AG04450 (cell line): ENCODE data around the gene GTF2A1. TPM values are rescaled to one million over a fixed set of nuclear protein-coding genes. Genes with fewer than 3 reads are reported as not detected.
"Not testable (repeated sequence)": the region's sequence is repeated elsewhere in the genome, so short reads cannot be mapped to it uniquely, and the experiment has no call there.

ENCODE experiments used
- CTCF ChIA-PET: fragments of 300-600, 350-600 bp; formaldehyde crosslinking; extraction: SDS; loops from one replicate; lab custom pipeline; 2022; ENCODE audit warnings: antibody characterized with exemption, inconsistent platforms; lab: Charles Lee
- POLR2A ChIA-PET: fragments of 350-600 bp; formaldehyde crosslinking; extraction: SDS; loops from one replicate; lab custom pipeline; 2021; ENCODE audit warnings: antibody characterized with exemption, inconsistent platforms; lab: Yijun Ruan, JAX
- DNase-seq: peaks from one replicate; pipeline ENCODE4 v3.0.0-alpha.2; 2011; ENCODE audit warnings: low read depth, low spot score
- H3K27ac ChIP-seq: one replicate; pipeline ENCODE4 v1.5.1; 2012; ENCODE audit warnings: low read depth, low read length, control low read depth
- H3K27me3 ChIP-seq: one replicate; pipeline ENCODE4 v1.6.0; 2012; ENCODE audit warnings: low read length; ENCODE audit not compliant: control insufficient read depth, insufficient read depth
- H3K4me3 ChIP-seq: 2 replicates; pipeline ENCODE4 v1.5.1; 2011; ENCODE audit warnings: mild to moderate bottlenecking, low read depth, low read length, control low read depth
- H3K9me3 ChIP-seq: 2 replicates; pipeline ENCODE4 v1.5.1; 2012; ENCODE audit warnings: low read length; ENCODE audit not compliant: control insufficient read depth, insufficient read depth
- CTCF ChIP-seq: IDR thresholded peaks from 2 replicates; pipeline ENCODE4 v1.5.1; 2011; ENCODE audit warnings: low read depth, low read length, control low read depth, inconsistent platforms
- polyA plus RNA-seq: library from polyadenylated mRNA; depleted of rRNA; stranded (reverse); fragments of >200 nt; gene quantifications from 2 replicates; pipeline ENCODE4 v1.2.3, GENCODE V29; 2011

Gene GTF2A1
- polyA plus RNA-seq, 1 experiment: 22.9 TPM

DNA sequence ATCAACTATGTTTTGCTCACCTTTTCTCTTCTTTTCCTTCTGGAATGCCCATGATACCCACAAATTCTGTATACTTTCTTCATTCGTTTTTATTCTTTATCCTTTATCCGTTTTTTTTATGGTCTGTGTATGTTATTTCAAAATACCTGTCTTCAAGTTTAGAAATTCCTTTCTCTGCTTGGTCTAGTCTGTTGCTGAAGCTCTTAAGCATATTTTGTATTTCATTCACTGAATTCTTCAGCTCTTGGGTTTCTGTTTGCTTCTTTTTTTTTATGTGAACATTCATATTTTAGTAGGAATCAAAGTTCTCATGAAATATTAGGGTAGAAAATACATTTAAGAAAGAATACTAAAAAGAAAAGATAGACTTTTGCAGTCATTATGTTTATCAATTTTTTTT lies 22.7 kb upstream of the GTF2A1 start:
- Histone ChIP-seq H3K27me3 (no peaks in the 10 kb centered on the region), H3K9me3 (peaks cover 9% of the 10 kb centered on the region; the same call in 1 of the 2 replicates), H3K27ac (no peak overlapping the region), H3K4me3 (no peak overlapping the region)
- ChIA-PET CTCF (interaction anchor here (0.6 kb wide), 1 partner anchor 221 kb away, joined by 3 read pairs; no protein-coding TSS in a partner anchor), POLR2A (no interaction called here)
- no peak for DNase-seq
- no peak for TF ChIP-seq CTCF

- DNase-seq, H3K9me3 ChIP-seq, H3K27me3 ChIP-seq, H3K27ac ChIP-seq, H3K4me3 ChIP-seq, CTCF ChIA-PET, POLR2A ChIA-PET: not testable (repeated sequence)
These were observed 16.1 kb upstream of the GTF2A1 start for GRCh38 chr14:81236849-81237248.

GRCh38 chr14:81236138-81236537 lies 15.4 kb upstream of the GTF2A1 start:
- no peak overlapping the region for H3K27ac ChIP-seq
- POLR2A ChIA-PET: no interaction called here
- peaks cover 2% of the 10 kb centered on the region for H3K27me3 ChIP-seq
- TF ChIP-seq CTCF: no peak
- no peak for DNase-seq
- H3K9me3 ChIP-seq: peaks cover 7% of the 10 kb centered on the region; the same call in 1 of the 2 replicates
- no peak overlapping the region for H3K4me3 ChIP-seq
- CTCF ChIA-PET: no interaction called here

GRCh38 chr14:81235096-81235495 lies 14.3 kb upstream of the GTF2A1 start:
- CTCF ChIA-PET: no interaction called here
- H3K27ac ChIP-seq: no peak overlapping the region
- H3K9me3 ChIP-seq: peaks cover 7% of the 10 kb centered on the region; the same call in 1 of the 2 replicates
- no peak for TF ChIP-seq CTCF
- POLR2A ChIA-PET: no interaction called here
- H3K4me3 ChIP-seq: no peak overlapping the region
- peaks cover 2% of the 10 kb centered on the region for H3K27me3 ChIP-seq
- no peak for DNase-seq

GRCh38 chr14:81234278-81234677 lies 13.5 kb upstream of the GTF2A1 start:
- DNase-seq: no peak
- H3K4me3 ChIP-seq: no peak overlapping the region
- POLR2A ChIA-PET: no interaction called here
- CTCF ChIA-PET: no interaction called here
- TF ChIP-seq CTCF: no peak
- H3K27ac ChIP-seq: no peak overlapping the region
- H3K9me3 ChIP-seq: peaks cover 7% of the 10 kb centered on the region; the same call in 1 of the 2 replicates
- peaks cover 2% of the 10 kb centered on the region for H3K27me3 ChIP-seq

DNA sequence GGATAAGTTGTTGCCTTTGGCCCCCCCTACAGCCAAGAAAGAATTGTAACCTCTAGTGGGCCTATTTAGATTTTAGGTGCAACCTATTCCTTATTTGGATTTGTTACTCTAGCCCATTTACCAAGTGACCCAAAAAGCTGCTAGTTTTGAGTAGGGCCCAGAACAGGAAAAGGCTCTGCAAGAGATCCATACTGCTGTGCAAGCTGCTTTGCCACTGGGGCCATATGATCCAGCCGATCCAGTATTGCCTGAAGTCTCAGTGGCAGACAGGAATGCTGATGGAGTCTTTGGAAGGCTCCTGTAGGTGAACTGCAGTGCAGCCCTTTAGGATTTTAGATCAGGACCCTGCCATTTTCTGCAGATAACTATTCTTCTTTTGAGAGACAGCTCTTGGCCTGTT lies 12.9 kb upstream of the GTF2A1 start:
- Histone ChIP-seq H3K27me3 (peaks cover 2% of the 10 kb centered on the region), H3K27ac (no peak overlapping the region), H3K4me3 (no peak overlapping the region), H3K9me3 (peaks cover 7% of the 10 kb centered on the region; the same call in 1 of the 2 replicates)
- TF ChIP-seq CTCF: no peak
- POLR2A ChIA-PET: no interaction called here
- DNase-seq: no peak
- CTCF ChIA-PET: no interaction called here
